Measurements from ENCODE around the gene KLF15. TPM values are rescaled to one million over a fixed set of nuclear protein-coding genes. Genes with fewer than 3 reads are reported as not detected.

KLF15 gene
- polyA plus RNA-seq, 1 donor from 2014 or later = 0.46 TPM

DNA sequence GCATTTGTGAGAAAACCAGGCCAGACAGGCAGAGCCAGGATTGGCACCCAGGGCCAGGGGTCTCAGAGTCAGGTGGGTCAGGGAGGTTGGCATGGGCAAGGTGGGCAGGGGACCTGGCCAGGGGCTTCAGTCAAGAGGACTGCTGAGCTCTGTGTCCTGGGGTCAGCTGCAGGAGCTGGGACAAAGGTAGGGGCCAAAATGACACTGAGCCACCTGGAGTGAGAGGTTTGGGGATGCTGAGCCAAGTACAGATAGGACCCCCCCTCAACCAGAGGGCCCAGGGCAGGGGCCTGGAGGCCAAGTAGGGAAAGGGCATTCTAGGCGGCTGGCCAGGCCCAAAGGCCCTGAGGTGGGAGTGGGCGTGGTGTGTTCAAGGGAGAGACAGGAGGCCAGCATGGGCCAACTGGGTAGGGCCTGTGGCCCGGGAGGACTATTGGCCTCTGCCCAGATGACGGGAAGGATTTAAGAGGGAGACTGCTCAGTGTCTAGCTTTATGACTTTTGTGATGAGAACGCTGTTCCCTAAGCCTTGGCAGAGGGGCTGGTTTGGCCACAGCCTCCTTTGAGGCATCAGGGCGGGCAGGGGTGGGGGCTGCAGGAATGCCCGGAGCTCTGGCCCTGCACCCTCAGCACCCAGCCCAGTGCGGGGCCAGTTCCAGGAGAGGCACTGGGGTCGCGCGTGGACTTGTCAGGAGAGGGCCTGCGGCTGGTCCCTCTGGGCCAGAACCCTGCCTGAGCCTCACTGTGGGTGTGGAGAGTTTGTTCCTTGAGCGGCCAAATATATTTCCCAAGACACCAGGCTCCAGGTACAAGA, 40.6 kb upstream of the KLF15 start:
- no peaks in the 10 kb centered on the region for H3K79me2 ChIP-seq (replicated peaks; ENCODE audit: insufficient read depth, low read length)
- no peaks in the 10 kb centered on the region for H3F3A ChIP-seq (ENCODE audit: insufficient read depth, low read length, poor library complexity, severe bottlenecking)
- H3K9ac ChIP-seq (ENCODE audit: low read length) = no peak overlapping the region
- H3K9me3 ChIP-seq (ENCODE audit: low read length) = no peaks in the 10 kb centered on the region
- H3K27me3 ChIP-seq (ENCODE audit: insufficient read depth, low read depth, low read length) = no peaks in the 10 kb centered on the region
- no peaks in the 10 kb centered on the region for H3K9me2 ChIP-seq (ENCODE audit: insufficient read depth, low read length)
- no peak overlapping the region for H3K4me2 ChIP-seq (ENCODE audit: low read length)
- H4K20me1 ChIP-seq (ENCODE audit: insufficient read depth) = no peaks in the 10 kb centered on the region
- no peak overlapping the region for H3K27ac ChIP-seq (ENCODE audit: low read length)
- no peaks in the 10 kb centered on the region for H3K36me3 ChIP-seq (ENCODE audit: insufficient read depth, low read length)
- H3K4me3 ChIP-seq (ENCODE audit: low read length) = no peak overlapping the region
- no peak overlapping the region for H2AFZ ChIP-seq (ENCODE audit: low read depth, low read length)
- TF ChIP-seq POLR2AphosphoS5 (IDR thresholded peaks at IDR 0.05) (no peak), MXI1 (conservative IDR thresholded peaks at IDR 0.05; ENCODE audit: poor library complexity, severe bottlenecking) (no peak), CTCF (IDR thresholded peaks at IDR 0.05; ENCODE audit: poor library complexity, severe bottlenecking) (no peak), EZH2 (IDR thresholded peaks at IDR 0.05; ENCODE audit: borderline replicate concordance, insufficient read depth, low read length, poor library complexity, severe bottlenecking) (no peak), SMC3 (conservative IDR thresholded peaks at IDR 0.05; ENCODE audit: poor library complexity) (no peak), TAF1 (IDR thresholded peaks at IDR 0.05; ENCODE audit: low read depth) (no peak), EP300 (conservative IDR thresholded peaks at IDR 0.05; ENCODE audit: poor library complexity, severe bottlenecking) (no peak), REST (IDR thresholded peaks at IDR 0.05; ENCODE audit: borderline replicate concordance) (no peak), RAD21 (conservative IDR thresholded peaks at IDR 0.05) (no peak)

DNA sequence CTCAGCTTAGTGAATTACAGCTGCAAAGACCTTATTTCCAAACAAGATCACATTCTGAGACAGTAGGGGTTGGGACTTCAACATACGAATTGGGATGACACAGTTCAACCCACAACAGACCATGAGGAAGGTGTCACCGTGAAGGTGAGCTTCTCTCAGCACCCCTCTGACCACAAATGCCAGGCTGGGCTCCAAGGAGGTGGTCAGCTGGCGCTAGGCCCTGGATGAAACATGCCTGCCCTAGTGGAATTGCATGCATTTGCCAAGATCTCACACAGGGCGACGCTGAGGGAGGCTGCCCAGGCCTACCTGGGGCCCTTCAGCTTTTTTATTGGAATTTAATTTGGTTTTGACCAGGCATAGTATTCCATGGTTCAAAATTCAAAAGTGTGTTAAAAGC, 39.3 kb upstream of the KLF15 start:
- H3K9me3 ChIP-seq (ENCODE audit: low read length) = no peaks in the 10 kb centered on the region

More for the DNA sequence above, 39.3 kb upstream of the KLF15 start:
- Histone ChIP-seq H2AFZ (ENCODE audit: low read depth, low read length) (no peak overlapping the region), H4K20me1 (ENCODE audit: insufficient read depth) (no peaks in the 10 kb centered on the region), H3K36me3 (ENCODE audit: insufficient read depth, low read length) (no peaks in the 10 kb centered on the region), H3K27ac (ENCODE audit: low read length) (no peak overlapping the region), H3K9me2 (ENCODE audit: insufficient read depth, low read length) (no peaks in the 10 kb centered on the region), H3K4me2 (ENCODE audit: low read length) (no peak overlapping the region), H3K4me3 (ENCODE audit: low read length) (no peak overlapping the region), H3K27me3 (ENCODE audit: insufficient read depth, low read depth, low read length) (no peaks in the 10 kb centered on the region), H3F3A (ENCODE audit: insufficient read depth, low read length, poor library complexity, severe bottlenecking) (no peaks in the 10 kb centered on the region), H3K79me2 (replicated peaks; ENCODE audit: insufficient read depth, low read length) (no peaks in the 10 kb centered on the region), H3K9ac (ENCODE audit: low read length) (no peak overlapping the region)
- TF ChIP-seq POLR2AphosphoS5 (IDR thresholded peaks at IDR 0.05) = no peak
- TF ChIP-seq MXI1 (conservative IDR thresholded peaks at IDR 0.05; ENCODE audit: poor library complexity, severe bottlenecking) = no peak
- no peak for TF ChIP-seq CTCF (IDR thresholded peaks at IDR 0.05; ENCODE audit: poor library complexity, severe bottlenecking)
- TF ChIP-seq RAD21 (conservative IDR thresholded peaks at IDR 0.05) = no peak

Measured in neural cell (in vitro differentiated cells).